OCI-LY1 (cell line): Measurements from ENCODE around the gene MYO15A.

ENCODE experiments used
- CTCF ChIP-seq: fragments of 200-600 bp; sonication (generic), shearing (Covaris generic); IDR thresholded peaks from 2 replicates; pipeline ENCODE4 v1.5.1; 2017; ENCODE audit warnings: mild to moderate bottlenecking, antibody characterized with exemption, low read length, moderate library complexity, mixed read lengths
- EZH2 ChIP-seq: fragments of 200-600 bp; sonication (generic), shearing (Covaris generic); IDR thresholded peaks from 2 replicates; pipeline ENCODE4 v1.8.0; 2017; ENCODE audit warnings: borderline replicate concordance, mixed run types, mild to moderate bottlenecking, antibody characterized with exemption, low read length, moderate library complexity, mixed read lengths

GRCh38 chr17:18218756-18219415, 110.3 kb downstream of the MYO15A start:
- no peak for TF ChIP-seq CTCF
- no peak for TF ChIP-seq EZH2
